Astrocyte (in vitro differentiated cells and primary cell): ENCODE results near the gene MFAP1. TPM values are rescaled to one million over a fixed set of nuclear protein-coding genes. Genes with fewer than 3 reads are reported as not detected.
"Not testable (repeated sequence)": the region's sequence is repeated elsewhere in the genome, so short reads cannot be mapped to it uniquely, and the experiment has no call there.

Experiments used
- DNase-seq: peaks from one replicate; pipeline ENCODE4 v3.0.0-alpha.2; 2010; ENCODE audit warnings: low read depth
- FAIRE-seq: peaks from 2 replicates; lab custom pipeline; 2011; peaks lifted over from hg19 to GRCh38; lab: Jason Lieb, UNC
- H2AFZ ChIP-seq: 2 replicates; pipeline ENCODE4 v1.6.0; 2012; ENCODE audit warnings: low read depth, low read length, inconsistent platforms
- H3K27ac ChIP-seq: 2 replicates; pipeline ENCODE4 v1.5.1; 2011; ENCODE audit warnings: low read depth, low read length, inconsistent platforms
- H3K27me3 ChIP-seq: 2 replicates; pipeline ENCODE4 v1.6.0; 2011; ENCODE audit warnings: low read length, inconsistent platforms; ENCODE audit not compliant: insufficient read depth
- H3K36me3 ChIP-seq: 2 replicates; pipeline ENCODE4 v1.5.1; 2011; ENCODE audit warnings: low read length, inconsistent platforms; ENCODE audit not compliant: insufficient read depth
- H3K4me1 ChIP-seq: 2 replicates; pipeline ENCODE4 v1.5.1; 2011; ENCODE audit warnings: low read length, inconsistent platforms; ENCODE audit not compliant: insufficient read depth
- H3K4me2 ChIP-seq: 2 replicates; pipeline ENCODE4 v1.6.0; 2012; ENCODE audit warnings: low read length, inconsistent platforms
- H3K4me3 ChIP-seq: 2 replicates; pipeline ENCODE4 v1.5.1; 2011; ENCODE audit warnings: low read depth, mild to moderate bottlenecking, low read length, inconsistent platforms; ENCODE audit not compliant: insufficient read depth
- H3K79me2 ChIP-seq: 2 replicates; pipeline ENCODE4 v1.6.0; 2012; ENCODE audit warnings: mild to moderate bottlenecking, low read length, inconsistent platforms; ENCODE audit not compliant: insufficient read depth
- H3K9ac ChIP-seq: 2 replicates; pipeline ENCODE4 v1.6.0; 2012; ENCODE audit warnings: mild to moderate bottlenecking, low read length, inconsistent platforms
- H3K9me3 ChIP-seq: 2 replicates; pipeline ENCODE4 v1.5.1; 2012; ENCODE audit warnings: low read depth, mild to moderate bottlenecking, low read length, inconsistent platforms; ENCODE audit not compliant: insufficient read depth
- H4K20me1 ChIP-seq: 2 replicates; pipeline ENCODE4 v1.6.0; 2012; ENCODE audit warnings: low read length, inconsistent platforms; ENCODE audit not compliant: insufficient read depth
- H3K27ac Mint-ChIP-seq: one replicate; pipeline ENCODE4 v1.8.0; 2021; ENCODE audit warnings: mild to moderate bottlenecking, mixed read lengths; ENCODE audit not compliant: unreplicated experiment
- H3K27me3 Mint-ChIP-seq: one replicate; pipeline ENCODE4 v1.8.0; 2021; ENCODE audit warnings: low read depth, mixed read lengths; ENCODE audit not compliant: unreplicated experiment
- H3K36me3 Mint-ChIP-seq: one replicate; pipeline ENCODE4 v1.8.0; 2021; ENCODE audit warnings: low read depth, mixed read lengths; ENCODE audit not compliant: unreplicated experiment
- H3K4me1 Mint-ChIP-seq: one replicate; pipeline ENCODE4 v1.8.0; 2021; ENCODE audit warnings: low read depth, mixed read lengths; ENCODE audit not compliant: unreplicated experiment
- H3K4me3 Mint-ChIP-seq: one replicate; pipeline ENCODE4 v1.8.0; 2021; ENCODE audit warnings: mild to moderate bottlenecking, moderate library complexity, mixed read lengths; ENCODE audit not compliant: unreplicated experiment
- H3K9me3 Mint-ChIP-seq: one replicate; pipeline ENCODE4 v1.8.0; 2021; ENCODE audit warnings: mild to moderate bottlenecking, mixed read lengths; ENCODE audit not compliant: unreplicated experiment
- EZH2 ChIP-seq: IDR thresholded peaks from 2 replicates; pipeline ENCODE4 v1.6.1; 2012; ENCODE audit warnings: mild to moderate bottlenecking, low read length, inconsistent platforms; ENCODE audit not compliant: insufficient read depth
- total RNA-seq: library from RNA; stranded (reverse); gene quantifications from 2 replicates; pipeline ENCODE4 v1.2.1, GENCODE V29; 2021
- TF ChIP-seq, protein P1 (sequence below): IDR thresholded peaks from 2 replicates; pipeline ENCODE4 v1.5.1; 2011; ENCODE audit warnings: low read depth, mild to moderate bottlenecking, inconsistent platforms, low read length, moderate library complexity; ENCODE audit not compliant: insufficient read depth

The MFAP1 gene
- total RNA-seq, 1 donor from 2014 or later: 33.1 TPM

DNA sequence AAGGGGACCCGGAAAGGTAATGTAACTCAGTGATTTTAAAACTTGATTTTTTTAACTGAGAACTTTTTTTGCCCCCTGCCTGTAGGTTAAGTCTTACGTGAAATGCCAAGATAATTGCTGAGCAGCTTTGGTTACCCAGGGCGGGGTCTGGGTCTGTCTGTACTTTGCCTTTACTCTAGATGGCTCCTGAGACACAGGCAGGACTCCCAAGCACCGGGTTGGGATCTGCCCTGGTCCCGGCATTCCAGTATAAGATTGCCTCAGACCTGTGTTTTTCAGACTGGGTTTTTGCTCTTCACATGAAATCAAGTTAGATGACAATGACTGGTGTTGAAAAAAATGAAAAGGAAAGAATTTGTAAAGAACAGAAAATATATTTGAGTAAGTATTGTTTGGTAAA lies 42.6 kb upstream of the MFAP1 start:
- H3K4me3 ChIP-seq: no peak overlapping the region
- Mint-ChIP-seq H3K27ac (no peak overlapping the region), H3K4me1 (no peaks in the 10 kb centered on the region), H3K9me3 (no peaks in the 10 kb centered on the region), H3K27me3 (no peaks in the 10 kb centered on the region), H3K4me3 (no peak overlapping the region), H3K36me3 (no peaks in the 10 kb centered on the region)
- no peak overlapping the region for H2AFZ ChIP-seq
- TF ChIP-seq EZH2: no peak
- TF ChIP-seq, protein P1, sequence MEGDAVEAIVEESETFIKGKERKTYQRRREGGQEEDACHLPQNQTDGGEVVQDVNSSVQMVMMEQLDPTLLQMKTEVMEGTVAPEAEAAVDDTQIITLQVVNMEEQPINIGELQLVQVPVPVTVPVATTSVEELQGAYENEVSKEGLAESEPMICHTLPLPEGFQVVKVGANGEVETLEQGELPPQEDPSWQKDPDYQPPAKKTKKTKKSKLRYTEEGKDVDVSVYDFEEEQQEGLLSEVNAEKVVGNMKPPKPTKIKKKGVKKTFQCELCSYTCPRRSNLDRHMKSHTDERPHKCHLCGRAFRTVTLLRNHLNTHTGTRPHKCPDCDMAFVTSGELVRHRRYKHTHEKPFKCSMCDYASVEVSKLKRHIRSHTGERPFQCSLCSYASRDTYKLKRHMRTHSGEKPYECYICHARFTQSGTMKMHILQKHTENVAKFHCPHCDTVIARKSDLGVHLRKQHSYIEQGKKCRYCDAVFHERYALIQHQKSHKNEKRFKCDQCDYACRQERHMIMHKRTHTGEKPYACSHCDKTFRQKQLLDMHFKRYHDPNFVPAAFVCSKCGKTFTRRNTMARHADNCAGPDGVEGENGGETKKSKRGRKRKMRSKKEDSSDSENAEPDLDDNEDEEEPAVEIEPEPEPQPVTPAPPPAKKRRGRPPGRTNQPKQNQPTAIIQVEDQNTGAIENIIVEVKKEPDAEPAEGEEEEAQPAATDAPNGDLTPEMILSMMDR: no peak
- H3K27ac ChIP-seq: no peak overlapping the region
- H3K79me2 ChIP-seq: no peaks in the 10 kb centered on the region
- H3K36me3 ChIP-seq: peaks cover 16% of the 10 kb centered on the region
- H3K9ac ChIP-seq: no peak overlapping the region
- DNase-seq (no peak), FAIRE-seq (no peak)
- H3K27me3 ChIP-seq: no peaks in the 10 kb centered on the region
- H3K4me1 ChIP-seq: no peaks in the 10 kb centered on the region
- H3K4me2 ChIP-seq: no peak overlapping the region
- no peaks in the 10 kb centered on the region for H3K9me3 ChIP-seq
- no peaks in the 10 kb centered on the region for H4K20me1 ChIP-seq

DNA sequence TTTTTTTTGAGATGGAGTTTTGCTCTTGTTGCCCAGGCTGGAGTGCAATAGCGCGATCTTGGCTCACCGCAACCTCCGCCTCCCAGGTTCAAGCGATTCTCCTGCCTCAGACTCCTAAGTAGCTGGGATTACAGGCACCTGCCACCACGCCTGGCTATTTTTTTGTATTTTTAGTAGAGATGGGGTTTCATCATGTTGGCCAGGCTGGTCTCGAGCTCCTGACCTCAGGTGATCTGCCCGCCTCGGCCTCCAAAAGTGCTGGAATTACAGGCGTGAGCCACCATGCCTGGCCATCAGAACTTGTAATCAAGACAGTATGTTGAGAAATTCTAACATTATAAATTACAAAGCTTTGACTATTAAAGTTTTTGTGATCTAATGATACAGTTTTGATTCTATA lies 42.1 kb upstream of the MFAP1 start:
- H3K9me3 ChIP-seq, H3K9me3 Mint-ChIP-seq, H3K4me3 ChIP-seq, DNase-seq, H3K4me1 Mint-ChIP-seq, H3K27me3 ChIP-seq, H3K4me2 ChIP-seq, H3K27me3 Mint-ChIP-seq, H3K27ac ChIP-seq, H4K20me1 ChIP-seq, FAIRE-seq, H3K79me2 ChIP-seq, H3K4me1 ChIP-seq, H3K36me3 Mint-ChIP-seq, H3K4me3 Mint-ChIP-seq, H3K27ac Mint-ChIP-seq, H2AFZ ChIP-seq, H3K9ac ChIP-seq: not testable (repeated sequence)
- H3K36me3 ChIP-seq: peaks cover 14% of the 10 kb centered on the region

DNA sequence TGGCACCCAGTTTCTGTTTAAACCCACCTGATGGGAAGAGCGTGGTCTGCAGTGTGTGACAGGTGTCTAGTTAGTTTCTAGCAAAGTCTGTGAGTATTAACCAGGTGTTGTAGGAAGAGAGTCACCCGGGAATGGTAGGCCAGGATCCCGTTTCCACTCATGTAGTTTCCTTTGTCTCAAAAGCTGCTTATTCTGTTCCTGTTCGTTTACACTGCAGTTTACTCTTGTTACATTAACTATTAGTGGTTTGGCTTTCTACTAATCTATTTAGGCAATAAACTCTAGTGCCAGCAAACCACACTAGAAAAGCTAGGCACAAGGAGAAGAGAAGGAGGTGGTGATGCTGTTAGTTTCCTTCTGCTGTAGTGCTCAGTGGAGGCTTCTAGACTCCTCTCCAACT lies 35.1 kb upstream of the MFAP1 start:
- no peak overlapping the region for H2AFZ ChIP-seq
- H3K27me3 ChIP-seq: no peaks in the 10 kb centered on the region
- H3K36me3 Mint-ChIP-seq: no peaks in the 10 kb centered on the region
- H3K4me1 Mint-ChIP-seq: no peaks in the 10 kb centered on the region
- H3K9me3 Mint-ChIP-seq: peaks cover 2% of the 10 kb centered on the region
- no peak overlapping the region for H3K27ac ChIP-seq
- H3K4me2 ChIP-seq: no peak overlapping the region
- no peaks in the 10 kb centered on the region for H3K9me3 ChIP-seq
- H4K20me1 ChIP-seq: no peaks in the 10 kb centered on the region
- H3K4me1 ChIP-seq: no peaks in the 10 kb centered on the region
- no peak overlapping the region for H3K4me3 Mint-ChIP-seq
- FAIRE-seq: no peak
- H3K27ac Mint-ChIP-seq: no peak overlapping the region
- no peak overlapping the region for H3K9ac ChIP-seq
- no peak overlapping the region for H3K4me3 ChIP-seq
- no peaks in the 10 kb centered on the region for H3K79me2 ChIP-seq
- no peak for TF ChIP-seq EZH2
- TF ChIP-seq, protein P1: no peak
- no peak for DNase-seq
- peaks cover 9% of the 10 kb centered on the region for H3K36me3 ChIP-seq
- no peaks in the 10 kb centered on the region for H3K27me3 Mint-ChIP-seq
